ENCODE results near the gene ABCA13.

GRCh38 chr7:48150086-48150485, 21.2 kb upstream of the ABCA13 start:
- TF ChIP-seq EZH2 (IDR thresholded peaks at IDR 0.05; ENCODE audit: borderline replicate concordance, low read depth, low read length, severe bottlenecking) (no peak), CTCF (IDR thresholded peaks at IDR 0.05; ENCODE audit: extremely low read depth in 1 of 2, insufficient read depth in 1 of 2, low read depth in 1 of 2, low read length in 2 of 2) (no peak), POLR2A (IDR thresholded peaks at IDR 0.05; ENCODE audit: low read depth, low read length) (no peak)
